ENCODE data around the gene CAMSAP2.

- TF ChIP-seq GATA2 (IDR thresholded peaks at IDR 0.05; ENCODE audit: low read depth, low read length) (no peak), GATA3 (IDR thresholded peaks at IDR 0.05; ENCODE audit: low read depth, low read length) (no peak)
These were observed 118.1 kb downstream of the CAMSAP2 start for GRCh38 chr1:200856716-200857357.
